Activated CD4-positive, alpha-beta T cell treated with anti-CD3 and anti-CD28 coated beads for 36 hours (primary cell): ENCODE measurements around the gene ZNF22. TPM values are rescaled to one million over a fixed set of nuclear protein-coding genes. Genes with fewer than 3 reads are reported as not detected.

Experiments used
- ATAC-seq: fragments of 200-7000 bp; cut with Tn5 transposase; one replicate; pipeline ENCODE4 v1.10.0; 2021; ENCODE audit warnings: mild to moderate bottlenecking, moderate library complexity
- CTCF ChIA-PET: fragments of 350-600 bp; sonication (Branson Sonifier 250); formaldehyde crosslinking; loops from one replicate; lab custom pipeline; 2021; ENCODE audit warnings: antibody characterized with exemption; lab: Charles Lee
- POLR2A ChIA-PET: fragments of 350-600 bp; sonication (Branson Sonifier 250); formaldehyde crosslinking; loops from one replicate; lab custom pipeline; 2021; ENCODE audit warnings: antibody characterized with exemption, inconsistent platforms; lab: Charles Lee
- DNase-seq: peaks from one replicate; pipeline ENCODE4 v3.0.0-alpha.2; 2020
- H3K27ac Mint-ChIP-seq: one replicate; pipeline ENCODE4 v1.8.0; 2021; ENCODE audit warnings: mixed read lengths
- H3K27me3 Mint-ChIP-seq: one replicate; pipeline ENCODE4 v1.8.0; 2021; ENCODE audit warnings: mixed read lengths
- H3K36me3 Mint-ChIP-seq: one replicate; pipeline ENCODE4 v1.8.0; 2021; ENCODE audit warnings: low read depth, mixed read lengths
- H3K4me1 Mint-ChIP-seq: one replicate; pipeline ENCODE4 v1.8.0; 2021; ENCODE audit warnings: mixed read lengths
- H3K4me3 Mint-ChIP-seq: one replicate; pipeline ENCODE4 v1.8.0; 2021; ENCODE audit warnings: mild to moderate bottlenecking, moderate library complexity, mixed read lengths
- H3K9me3 Mint-ChIP-seq: one replicate; pipeline ENCODE4 v1.8.0; 2021; ENCODE audit warnings: low read depth, mixed read lengths
- intact Hi-C, 2 experiments: fragments of 100-400 bp; cut with DNase I in 1 of 2; cut with micrococcal nuclease in 1 of 2; formaldehyde crosslinking; loops; one replicate each; pipeline versions ENCODE4 v1.14.2 to v1.15.1; 2022 to 2024; cut with DNase I, micrococcal nuclease
- total RNA-seq, 2 experiments: library from RNA; stranded (reverse); gene quantifications; one replicate each; pipeline ENCODE4 v1.2.3, GENCODE V29; 2021

Gene ZNF22
- total RNA-seq, result 10 to 100 TPM; 18.8 to 21.6 TPM

DNA sequence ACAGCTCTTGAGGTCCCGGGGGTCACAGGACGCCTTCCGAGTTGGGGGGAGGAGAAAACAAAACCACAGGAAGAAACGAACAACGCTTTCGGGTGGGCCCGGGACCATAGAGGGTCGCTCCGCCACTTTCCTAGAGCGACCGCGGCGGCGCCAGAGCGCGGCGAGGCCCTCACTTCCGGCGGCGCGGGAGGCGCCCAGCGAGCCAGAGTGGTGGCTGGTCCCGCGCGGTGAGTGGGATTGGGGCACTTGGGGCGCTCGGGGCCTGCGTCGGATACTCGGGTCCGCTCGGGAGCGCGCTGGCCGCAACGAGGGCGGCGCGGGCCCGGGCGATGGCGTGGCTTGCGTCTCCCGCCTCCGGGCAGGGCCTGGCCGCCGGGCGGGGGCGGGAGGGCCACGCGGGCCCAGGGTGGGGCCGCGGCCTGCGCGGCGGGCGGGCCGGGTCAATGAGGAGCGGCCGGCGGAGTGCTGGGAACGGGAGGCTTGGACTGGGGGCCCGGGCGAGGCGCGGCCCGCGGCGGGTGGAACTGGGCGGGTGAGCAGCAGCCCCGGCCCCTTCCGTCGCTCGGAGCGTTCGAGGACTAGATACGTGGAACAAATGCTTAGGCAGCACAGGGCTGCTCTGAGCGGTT lies at the start of gene ZNF22:
TSS of gene ZNF22 (plus strand) at position 172 of the 629 bp plus-strand sequence. CDS start 2,446 bp downstream, outside the sequence.
- intact Hi-C loops, result loop anchor here (1.0 to 10.0 kb wide), 7 partner anchors 26 to 994 kb away; partner anchors contain the start of genes RASSF4 (in 2 of the 2) and ZFAND4 (in 1 of the 2)
- ATAC-seq (peak; percentile 74), DNase-seq (peak; percentile 78)
- ChIA-PET POLR2A (interaction anchor here (0.6 to 0.7 kb wide), 2 partner anchors 135 to 452 kb away, joined by 3 read pairs; no protein-coding TSS in a partner anchor), CTCF (interaction anchor here (0.6 to 1.6 kb wide), 4 partner anchors 25 to 1391 kb away, joined by 3 to 5 read pairs (median 4); no protein-coding TSS in a partner anchor)
- peaks cover 23% of the 10 kb centered on the region for H3K9me3 Mint-ChIP-seq
- H3K4me1 Mint-ChIP-seq, result peaks cover 24% of the 10 kb centered on the region
- H3K36me3 Mint-ChIP-seq, result peaks cover 42% of the 10 kb centered on the region
- H3K27me3 Mint-ChIP-seq, result no peaks in the 10 kb centered on the region
- peak within 1 kb of the TSS; percentile 84 for H3K4me3 Mint-ChIP-seq
- peak within 1 kb of the TSS; percentile 89 for H3K27ac Mint-ChIP-seq

DNA sequence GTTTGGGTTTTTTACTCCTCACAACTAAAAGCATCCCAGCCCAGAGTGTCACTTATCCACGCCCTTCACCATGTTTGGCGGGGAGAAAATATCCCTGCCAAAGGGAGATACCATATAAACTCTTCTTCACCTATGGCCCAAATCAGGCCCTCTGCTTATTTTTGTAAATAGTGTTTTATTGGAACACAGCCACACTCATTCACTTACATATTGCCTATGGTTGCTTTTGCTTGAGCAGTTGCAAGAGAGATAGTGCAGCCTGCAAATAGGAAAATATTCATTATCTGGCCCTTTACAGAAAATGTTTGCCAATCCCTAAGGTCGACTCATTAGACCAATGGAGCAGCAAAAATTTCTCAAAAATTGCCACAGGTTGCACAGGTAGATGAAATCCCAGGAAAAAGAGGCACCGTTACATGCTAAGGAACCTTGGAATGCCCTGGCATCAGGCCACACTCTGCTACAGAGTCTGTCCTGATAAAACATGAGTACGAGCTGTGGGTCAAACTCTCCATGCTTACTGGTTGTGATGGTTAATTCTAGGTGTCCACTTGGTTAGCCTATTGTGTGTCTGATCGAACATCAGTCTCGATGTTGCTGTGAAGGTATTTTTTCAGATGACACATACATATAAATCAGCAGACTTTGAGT lies 49.0 kb upstream of the ZNF22 start:
- ATAC-seq (no peak), DNase-seq (no peak)
- CTCF ChIA-PET, result interaction anchor here (0.6 to 0.9 kb wide), 2 partner anchors 20 to 27 kb away, joined by 3 read pairs; no protein-coding TSS in a partner anchor
- Mint-ChIP-seq H3K4me3 (no peak overlapping the region), H3K36me3 (peaks cover 6% of the 10 kb centered on the region), H3K9me3 (no peaks in the 10 kb centered on the region), H3K27ac (no peak overlapping the region), H3K4me1 (peaks cover 3% of the 10 kb centered on the region), H3K27me3 (no peaks in the 10 kb centered on the region)
- POLR2A ChIA-PET, result no interaction called here
- intact Hi-C loops, result no loop called here

DNA sequence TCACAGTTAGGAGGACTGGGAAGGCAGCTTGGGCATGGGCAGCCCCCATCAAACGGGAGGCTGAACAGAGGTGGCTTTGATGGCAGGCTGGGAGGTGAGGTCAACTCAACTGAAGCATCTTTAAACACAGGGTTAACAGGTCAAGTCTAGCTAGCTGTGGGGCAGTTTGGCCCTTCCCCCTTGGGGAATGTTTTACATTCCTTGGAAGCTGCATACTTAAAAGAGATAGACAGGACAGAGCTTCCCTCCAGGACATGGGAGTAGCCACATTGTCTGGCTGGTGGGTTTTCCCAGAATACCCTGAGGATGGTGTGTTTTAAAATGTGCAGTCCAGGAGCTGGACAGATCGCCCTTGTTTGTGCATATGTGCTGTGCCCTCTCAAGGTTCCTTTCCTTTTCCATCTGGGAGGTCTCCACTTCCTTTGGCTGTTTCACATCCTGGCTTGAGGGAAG lies 47.9 kb upstream of the ZNF22 start:
- ChIA-PET CTCF (interaction anchor here (0.9 to 1.6 kb wide), 3 partner anchors 15 to 25 kb away, joined by 3 to 6 read pairs (median 3); no protein-coding TSS in a partner anchor), POLR2A (no interaction called here)
- no peak for DNase-seq

DNA sequence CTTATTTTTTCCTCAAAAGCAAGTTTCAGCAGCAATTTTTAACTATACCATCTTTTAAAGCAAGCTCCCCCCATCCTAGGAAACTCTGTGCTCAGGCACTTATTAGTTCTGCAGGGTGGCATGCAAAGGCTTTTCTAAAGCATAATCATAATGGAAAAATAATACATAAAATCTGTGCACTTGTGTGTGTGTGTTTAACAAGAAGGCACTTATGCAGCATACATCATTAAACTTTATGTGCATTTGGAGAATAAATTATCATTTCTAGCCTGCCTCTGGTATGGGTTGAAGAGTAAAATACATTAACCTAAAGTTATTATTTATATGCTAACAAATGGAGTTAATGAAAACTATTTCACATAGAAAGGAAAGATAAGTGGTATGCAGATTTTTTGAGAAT lies 46.7 kb upstream of the ZNF22 start:
- Mint-ChIP-seq H3K36me3 (peaks cover 11% of the 10 kb centered on the region), H3K9me3 (peaks cover 3% of the 10 kb centered on the region), H3K27me3 (no peaks in the 10 kb centered on the region), H3K27ac (no peak overlapping the region), H3K4me1 (peaks cover 16% of the 10 kb centered on the region), H3K4me3 (no peak overlapping the region)
- intact Hi-C loops, result no loop called here
- ATAC-seq, result no peak
- POLR2A ChIA-PET, result no interaction called here
- DNase-seq, result no peak
- CTCF ChIA-PET, result interaction anchor here (1.5 to 1.6 kb wide), 2 partner anchors 16 to 27 kb away, joined by 3 to 6 read pairs; no protein-coding TSS in a partner anchor

More for the DNA sequence above, 47.9 kb upstream of the ZNF22 start:
- H3K4me1 Mint-ChIP-seq, result peaks cover 6% of the 10 kb centered on the region
- intact Hi-C loops, result no loop called here
- H3K9me3 Mint-ChIP-seq, result peaks cover 3% of the 10 kb centered on the region
- no peak overlapping the region for H3K27ac Mint-ChIP-seq
- H3K36me3 Mint-ChIP-seq, result peaks cover 11% of the 10 kb centered on the region
- ATAC-seq, result no peak
- no peaks in the 10 kb centered on the region for H3K27me3 Mint-ChIP-seq
- no peak overlapping the region for H3K4me3 Mint-ChIP-seq

DNA sequence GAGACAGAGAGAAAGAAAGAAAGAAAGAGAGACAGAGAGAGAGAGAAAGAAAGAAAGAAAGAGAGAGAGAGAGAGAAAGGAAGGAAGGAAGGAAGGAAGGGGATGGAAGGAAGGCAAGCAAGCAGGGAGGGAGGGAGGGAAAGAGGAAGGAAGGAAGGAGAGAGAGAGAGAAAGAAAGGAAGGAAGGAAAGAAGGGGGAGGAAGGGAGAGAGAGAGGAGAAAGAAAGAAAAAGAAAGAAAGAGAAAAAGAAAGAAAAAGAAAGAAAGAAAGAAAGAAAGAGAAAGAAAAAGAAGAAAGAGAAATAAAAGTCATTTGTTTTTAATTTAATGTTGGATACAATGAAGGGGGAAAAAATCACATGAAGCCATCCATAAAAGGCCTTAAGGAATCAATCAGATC lies 45.8 kb upstream of the ZNF22 start:
- Mint-ChIP-seq H3K9me3 (peaks cover 3% of the 10 kb centered on the region), H3K27me3 (no peaks in the 10 kb centered on the region), H3K36me3 (peaks cover 11% of the 10 kb centered on the region), H3K27ac (no peak overlapping the region), H3K4me3 (no peak overlapping the region), H3K4me1 (peaks cover 16% of the 10 kb centered on the region)
- ATAC-seq (no peak), DNase-seq (no peak)
- intact Hi-C loops, result no loop called here
- CTCF ChIA-PET, result no interaction called here
- POLR2A ChIA-PET, result no interaction called here

DNA sequence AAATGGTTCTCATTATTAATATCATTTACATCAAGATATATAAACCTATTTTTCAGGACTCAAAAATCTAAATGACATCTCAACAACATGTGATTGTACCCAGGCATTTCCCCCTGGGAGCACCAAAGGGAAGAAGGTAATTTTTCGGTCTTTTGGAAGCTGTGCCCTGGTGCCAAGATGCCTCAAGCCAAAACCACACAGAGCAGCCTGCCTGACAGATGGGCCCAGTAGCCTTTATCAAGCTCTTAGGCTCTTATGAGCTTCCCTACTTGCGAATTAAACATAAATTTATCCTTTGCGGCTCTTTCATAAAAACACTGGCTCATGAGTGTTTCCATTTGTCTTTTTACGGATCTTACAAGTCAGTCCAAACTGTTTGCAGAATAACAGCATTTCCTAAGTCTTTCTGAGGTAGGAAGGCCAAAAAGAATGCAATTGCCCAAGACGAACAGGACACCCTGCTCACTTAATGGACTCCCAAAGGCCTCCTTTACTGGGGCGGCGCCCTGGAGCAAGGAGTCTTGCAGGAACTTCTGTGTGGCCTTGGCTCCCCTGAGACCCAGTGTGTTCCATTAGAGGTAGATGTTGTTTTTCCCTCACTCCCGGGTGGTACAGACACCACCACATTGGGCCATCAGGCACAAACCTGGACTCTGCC lies 45.2 kb upstream of the ZNF22 start:
- intact Hi-C loops, result no loop called here
- peaks cover 3% of the 10 kb centered on the region for H3K9me3 Mint-ChIP-seq
- ATAC-seq (no peak), DNase-seq (no peak)
- H3K4me3 Mint-ChIP-seq, result no peak overlapping the region
- ChIA-PET CTCF (no interaction called here), POLR2A (no interaction called here)
- H3K27ac Mint-ChIP-seq, result no peak overlapping the region
- no peaks in the 10 kb centered on the region for H3K27me3 Mint-ChIP-seq
- H3K36me3 Mint-ChIP-seq, result peaks cover 11% of the 10 kb centered on the region
- H3K4me1 Mint-ChIP-seq, result peaks cover 19% of the 10 kb centered on the region

DNA sequence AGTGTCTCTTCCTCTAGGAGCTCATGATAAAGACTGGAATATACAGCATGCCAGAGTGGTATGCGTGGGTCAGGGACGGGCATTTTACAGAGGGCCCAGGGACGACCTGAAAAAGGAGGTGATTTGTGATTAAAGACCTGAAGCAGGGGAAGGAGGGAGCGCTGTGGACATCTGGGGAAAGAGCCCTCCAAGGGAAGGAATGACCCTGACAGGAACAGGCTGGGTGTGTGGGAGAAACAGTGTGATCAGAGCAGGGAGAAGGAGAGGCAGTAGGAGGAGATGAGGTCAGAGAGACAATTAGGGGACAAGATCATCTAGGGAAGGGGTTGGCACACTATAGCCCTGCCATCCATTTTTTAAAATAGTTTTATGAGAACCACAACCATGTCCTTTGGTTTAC lies 44.5 kb upstream of the ZNF22 start:
- no peak for DNase-seq
- peaks cover 3% of the 10 kb centered on the region for H3K9me3 Mint-ChIP-seq
- intact Hi-C loops, result no loop called here
- peaks cover 11% of the 10 kb centered on the region for H3K36me3 Mint-ChIP-seq
- ChIA-PET POLR2A (no interaction called here), CTCF (no interaction called here)
- no peak for ATAC-seq
- H3K27ac Mint-ChIP-seq, result no peak overlapping the region
- H3K4me3 Mint-ChIP-seq, result no peak overlapping the region
- H3K27me3 Mint-ChIP-seq, result no peaks in the 10 kb centered on the region
- H3K4me1 Mint-ChIP-seq, result peaks cover 19% of the 10 kb centered on the region

DNA sequence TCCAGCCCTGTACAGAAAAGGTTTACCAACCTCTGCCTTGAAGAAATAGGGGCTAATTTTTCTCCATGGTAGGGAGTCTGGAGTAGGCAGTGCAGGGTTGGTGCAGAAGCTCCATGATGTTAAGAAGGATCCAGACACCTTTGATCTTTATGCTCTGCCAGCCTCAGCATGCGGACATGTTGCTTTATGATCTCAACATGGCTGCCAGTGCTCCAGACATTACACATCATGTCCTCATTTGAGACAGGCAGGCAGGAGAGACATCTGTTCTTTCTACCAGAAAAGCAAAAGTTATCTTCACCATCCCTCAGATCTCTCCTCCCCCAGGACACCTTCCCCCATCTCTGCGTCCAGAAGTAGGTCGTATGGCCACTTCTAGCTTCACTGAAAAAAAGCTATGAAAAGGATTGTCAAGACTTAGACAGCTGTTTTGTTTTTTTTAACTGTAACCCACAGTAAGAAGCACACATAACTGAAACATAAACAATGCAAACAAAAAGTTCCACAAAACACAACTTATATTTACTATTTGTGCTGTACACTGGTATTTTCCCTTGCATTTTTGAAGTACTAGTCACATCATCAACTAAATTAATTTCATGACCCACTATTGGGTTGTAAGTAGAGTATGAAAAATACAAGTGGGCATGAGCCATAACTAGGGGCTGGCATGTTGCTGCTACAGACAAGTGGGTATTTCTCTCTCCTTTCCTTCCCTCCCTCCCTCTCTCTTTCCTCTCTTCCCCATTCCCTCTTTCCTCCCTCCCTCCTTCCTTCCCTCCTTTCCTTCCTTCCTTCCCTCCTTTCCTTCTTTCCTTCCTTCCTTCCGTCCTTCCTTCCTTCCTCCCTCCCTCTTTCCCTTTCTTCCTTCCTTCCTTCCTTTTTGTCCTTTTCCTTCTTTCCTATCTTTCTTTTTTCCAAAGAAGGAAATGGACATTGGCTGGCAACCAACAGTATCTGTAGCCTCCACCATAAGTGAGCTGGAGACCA lies 43.7 kb upstream of the ZNF22 start:
- ChIA-PET CTCF (interaction anchor here (0.9 kb wide), 1 partner anchor 9 kb away, joined by 3 read pairs; no protein-coding TSS in a partner anchor), POLR2A (no interaction called here)
- Mint-ChIP-seq H3K27ac (no peak overlapping the region), H3K9me3 (peaks cover 3% of the 10 kb centered on the region), H3K27me3 (no peaks in the 10 kb centered on the region), H3K36me3 (peaks cover 11% of the 10 kb centered on the region), H3K4me1 (peaks cover 19% of the 10 kb centered on the region), H3K4me3 (no peak overlapping the region)
- DNase-seq (no peak), ATAC-seq (no peak)
- intact Hi-C loops, result no loop called here

DNA sequence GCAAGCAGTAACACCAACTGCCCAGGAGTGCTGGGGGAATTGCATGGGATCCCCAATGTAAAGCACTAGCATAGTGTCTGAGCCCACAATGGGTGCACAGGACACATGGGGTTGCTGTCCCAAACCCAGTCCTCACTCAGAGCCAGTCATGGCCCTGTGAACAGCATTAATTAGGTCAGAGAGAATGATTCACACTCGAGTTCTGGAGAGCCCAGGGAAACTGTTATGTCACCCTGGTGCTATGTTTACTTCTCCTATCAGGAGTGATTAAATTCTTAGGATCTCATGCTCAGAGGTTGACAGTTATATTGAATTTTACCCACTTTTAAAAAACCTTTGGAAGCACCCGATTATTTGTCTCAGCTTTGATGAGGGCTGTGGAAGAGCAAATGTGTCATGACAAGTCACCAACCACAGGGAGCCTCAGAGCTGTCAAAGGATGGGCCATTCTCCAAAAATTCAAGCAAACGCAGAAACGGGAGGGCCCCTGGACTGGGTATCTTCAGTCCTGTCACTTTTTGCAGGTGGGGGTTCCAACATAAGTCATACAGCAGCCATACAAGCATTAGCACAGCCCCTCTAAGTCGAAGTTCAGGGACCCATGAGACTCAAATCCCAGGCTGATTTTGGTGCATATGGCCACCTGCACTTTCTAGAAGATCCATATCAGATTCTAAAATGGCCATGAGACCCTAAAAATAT lies 42.4 kb upstream of the ZNF22 start:
- no peaks in the 10 kb centered on the region for H3K27me3 Mint-ChIP-seq
- peaks cover 19% of the 10 kb centered on the region for H3K4me1 Mint-ChIP-seq
- peaks cover 11% of the 10 kb centered on the region for H3K36me3 Mint-ChIP-seq
- no peak for DNase-seq
- peaks cover 3% of the 10 kb centered on the region for H3K9me3 Mint-ChIP-seq
- ChIA-PET CTCF (interaction anchor here (0.6 kb wide), 1 partner anchor 13 kb away, joined by 3 read pairs; no protein-coding TSS in a partner anchor), POLR2A (no interaction called here)
- intact Hi-C loops, result loop anchor here (2.0 kb wide), 3 partner anchors 16 to 1072 kb away; partner anchors contain the start of genes NCOA4 (in 1 of the 2) and ZNF22 (in 1 of the 2)
- H3K4me3 Mint-ChIP-seq, result peak overlapping the region; percentile 80
- peak overlapping the region; percentile 70 for H3K27ac Mint-ChIP-seq
- no peak for ATAC-seq

DNA sequence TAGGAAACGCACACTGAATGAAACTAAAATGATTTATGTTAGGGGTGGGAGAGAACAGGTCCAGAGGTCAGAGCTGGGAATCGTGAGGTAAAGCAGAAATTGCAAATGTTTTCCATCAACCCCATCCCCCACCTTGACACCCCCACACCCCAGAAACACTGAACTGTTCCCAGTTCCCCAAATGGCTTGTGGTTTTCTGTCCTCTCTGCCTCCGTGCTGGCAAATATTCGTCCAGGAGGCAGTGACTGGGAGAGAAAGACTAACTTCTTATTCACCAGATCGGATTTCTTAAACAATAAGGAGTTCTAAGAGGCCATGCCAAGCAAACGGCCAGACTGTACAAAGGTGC lies 41.9 kb upstream of the ZNF22 start:
- H3K27ac Mint-ChIP-seq, result peak overlapping the region; percentile 70
- H3K27me3 Mint-ChIP-seq, result no peaks in the 10 kb centered on the region
- H3K36me3 Mint-ChIP-seq, result peaks cover 11% of the 10 kb centered on the region
- peak overlapping the region; percentile 80 for H3K4me3 Mint-ChIP-seq
- ChIA-PET CTCF (no interaction called here), POLR2A (no interaction called here)
- DNase-seq, result no peak
- H3K9me3 Mint-ChIP-seq, result peaks cover 3% of the 10 kb centered on the region
- peaks cover 19% of the 10 kb centered on the region for H3K4me1 Mint-ChIP-seq
- no peak for ATAC-seq
- intact Hi-C loops, result loop anchor here (1.0 to 2.0 kb wide), 6 partner anchors 16 to 1072 kb away; partner anchors contain the start of genes ZNF22 (in 2 of the 2), NCOA4 (in 1 of the 2) and ZFAND4 (in 1 of the 2)
